Measurements from ENCODE around the gene MAN2B2.
"Not testable (repeated sequence)": the region's sequence is repeated elsewhere in the genome, so short reads cannot be mapped to it uniquely, and the experiment has no call there.

Gene MAN2B2

GRCh38 chr4:6647582-6648230, 72.7 kb downstream of the MAN2B2 start:
- DNase-seq (ENCODE audit: low read depth) = no peak
- TF ChIP-seq CTCF (IDR thresholded peaks at IDR 0.05; ENCODE audit: control insufficient read depth, insufficient read depth, low read depth, low read length, missing control alignments) = no peak
- H3K4me3 ChIP-seq (ENCODE audit: control insufficient read depth, low read depth, low read length) = no peak overlapping the region

- no peak for TF ChIP-seq CTCF (IDR thresholded peaks at IDR 0.05; ENCODE audit: control insufficient read depth, insufficient read depth, low read depth, low read length, missing control alignments)
- no peak overlapping the region for H3K4me3 ChIP-seq (ENCODE audit: control insufficient read depth, low read depth, low read length)
- DNase-seq (ENCODE audit: low read depth) = no peak
Observed at GRCh38 chr4:6649216-6649615, 74.2 kb downstream of the MAN2B2 start.

GRCh38 chr4:6654211-6654610, 79.2 kb downstream of the MAN2B2 start:
- DNase-seq (ENCODE audit: low read depth); H3K4me3 ChIP-seq (ENCODE audit: control insufficient read depth, low read depth, low read length): not testable (repeated sequence)

- DNase-seq (ENCODE audit: low read depth); H3K4me3 ChIP-seq (ENCODE audit: control insufficient read depth, low read depth, low read length): not testable (repeated sequence)
Observed at GRCh38 chr4:6655291-6655690, 80.3 kb downstream of the MAN2B2 start.

- H3K4me3 ChIP-seq (ENCODE audit: control insufficient read depth, low read depth, low read length) = no peak overlapping the region
- no peak for DNase-seq (ENCODE audit: low read depth)
- no peak for TF ChIP-seq CTCF (IDR thresholded peaks at IDR 0.05; ENCODE audit: control insufficient read depth, insufficient read depth, low read depth, low read length, missing control alignments)
Observed at GRCh38 chr4:6655924-6656323, 80.9 kb downstream of the MAN2B2 start.

- H3K4me3 ChIP-seq (ENCODE audit: control insufficient read depth, low read depth, low read length) = no peak overlapping the region
- no peak for DNase-seq (ENCODE audit: low read depth)
- no peak for TF ChIP-seq CTCF (IDR thresholded peaks at IDR 0.05; ENCODE audit: control insufficient read depth, insufficient read depth, low read depth, low read length, missing control alignments)
Observed at GRCh38 chr4:6657242-6658208, 82.5 kb downstream of the MAN2B2 start.

GRCh38 chr4:6658209-6658595, 83.2 kb downstream of the MAN2B2 start:
- no peak for TF ChIP-seq CTCF (IDR thresholded peaks at IDR 0.05; ENCODE audit: control insufficient read depth, insufficient read depth, low read depth, low read length, missing control alignments)
- no peak for DNase-seq (ENCODE audit: low read depth)
- H3K4me3 ChIP-seq (ENCODE audit: control insufficient read depth, low read depth, low read length) = no peak overlapping the region

Measured in AG09309 (cell line).